ENCODE data around the gene PCGF6. TPM values are rescaled to one million over a fixed set of nuclear protein-coding genes. Genes with fewer than 3 reads are reported as not detected.
A peak's percentile ranks its signal among the peaks of the same experiment; 100 is the strongest.

Gene PCGF6
- total RNA-seq, 1 donor from 2014 or later, result 5.5 TPM

- ATAC-seq (no peak), DNase-seq (no peak)
- intact Hi-C loops (cut with micrococcal nuclease), result no loop called here
Observed at GRCh38 chr10:103334567-103334966, 16.4 kb downstream of the PCGF6 start.

- intact Hi-C loops (cut with micrococcal nuclease), result no loop called here
- ATAC-seq, result no peak
- DNase-seq, result no peak
Observed at GRCh38 chr10:103333934-103334520, 16.9 kb downstream of the PCGF6 start.

DNA sequence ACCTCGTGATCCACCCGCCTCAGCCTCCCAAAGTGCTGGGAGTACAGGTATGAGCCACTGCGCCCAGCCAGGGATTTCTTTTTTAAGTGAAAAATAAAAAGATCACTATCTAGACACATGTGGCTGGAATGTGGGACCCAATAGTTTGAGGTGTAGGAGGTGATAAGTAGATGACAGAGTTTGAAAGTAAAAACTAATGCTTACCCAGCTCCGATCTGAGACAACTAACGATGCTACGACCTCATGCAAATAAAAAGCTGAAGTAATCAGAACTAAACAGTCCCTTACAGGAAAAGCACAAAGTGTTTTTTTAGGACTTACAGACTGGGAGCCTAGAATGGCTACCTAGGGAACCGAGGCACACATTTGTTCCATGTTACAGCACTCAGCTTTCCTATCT, 23.0 kb downstream of the PCGF6 start:
- intact Hi-C loops (cut with micrococcal nuclease), result no loop called here
- no peak for DNase-seq
- ATAC-seq, result no peak

DNA sequence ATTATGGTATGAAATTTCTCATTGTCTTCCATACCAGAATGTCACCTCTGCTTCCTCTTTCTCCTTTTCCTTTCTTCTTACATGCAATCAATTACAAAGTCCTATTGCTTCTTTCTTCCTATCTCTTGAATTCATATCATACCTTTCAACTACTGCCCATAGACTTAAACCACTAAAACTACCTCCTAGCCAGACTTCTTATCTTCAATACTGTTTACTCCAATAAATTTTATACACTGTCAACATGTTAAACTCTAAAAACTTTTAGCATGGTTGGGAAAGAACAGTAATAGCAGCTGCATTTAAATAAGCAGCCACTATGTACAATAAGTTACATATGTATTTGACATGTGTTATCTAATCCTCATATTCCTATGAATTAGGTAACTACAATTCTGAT, 34.9 kb downstream of the PCGF6 start:
- intact Hi-C loops (cut with micrococcal nuclease), result no loop called here
- DNase-seq, result no peak
- ATAC-seq, result no peak

DNA sequence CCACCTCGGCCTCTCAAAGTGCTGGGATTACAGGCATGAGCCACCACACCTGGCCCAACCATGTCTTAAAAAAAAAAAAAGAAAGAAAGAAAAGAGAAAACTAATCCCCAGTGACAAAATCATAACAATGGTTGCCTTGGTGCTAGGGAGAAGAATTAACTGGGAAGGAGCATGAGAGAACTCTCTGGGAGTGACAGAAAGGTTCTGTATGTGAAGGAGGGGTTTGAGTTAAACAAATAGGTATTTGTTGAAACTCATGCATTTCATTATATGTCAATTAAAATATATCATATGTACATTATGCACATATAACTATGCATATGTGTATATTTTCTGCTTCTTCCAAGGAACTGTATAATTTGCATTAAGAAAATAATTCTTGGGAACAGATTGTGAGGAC, 40.7 kb downstream of the PCGF6 start:
- no peak for DNase-seq
- no peak for ATAC-seq
- intact Hi-C loops (cut with micrococcal nuclease), result no loop called here

GRCh38 chr10:103307594-103307993, 43.3 kb downstream of the PCGF6 start:
- no peak for ATAC-seq
- intact Hi-C loops (cut with micrococcal nuclease), result no loop called here
- no peak for DNase-seq

DNA sequence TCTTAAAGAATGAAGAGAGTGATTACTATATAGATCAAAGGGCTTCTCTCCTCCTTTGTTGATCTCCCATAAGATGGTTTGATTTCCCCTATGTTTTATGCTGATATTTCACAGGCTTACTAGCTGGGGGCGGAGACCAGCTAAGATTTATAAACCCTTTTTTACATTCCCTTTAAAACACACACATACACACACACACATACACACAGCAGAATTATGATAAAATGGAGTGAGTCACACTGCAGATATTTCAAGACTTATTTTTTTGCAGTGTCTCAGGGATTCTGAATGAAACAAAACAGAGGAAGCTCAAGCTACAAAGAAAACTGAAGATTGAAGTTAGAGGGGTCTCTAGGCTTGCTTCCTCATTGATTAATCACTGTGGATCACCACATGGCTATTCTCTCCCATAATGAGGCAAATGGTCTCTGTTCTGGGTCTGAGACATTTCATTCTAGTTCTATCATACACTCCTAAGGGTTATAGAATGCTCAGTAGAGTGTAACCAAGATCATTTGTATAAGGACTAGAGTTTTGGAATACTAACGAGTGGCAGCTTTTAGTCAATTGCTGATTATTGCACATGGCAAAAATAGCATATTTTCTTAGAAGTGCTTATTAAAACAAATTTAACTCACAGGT, 55.4 kb downstream of the PCGF6 start:
- intact Hi-C loops (cut with micrococcal nuclease), result no loop called here
- ATAC-seq (no peak), DNase-seq (no peak)

- intact Hi-C loops (cut with micrococcal nuclease), result no loop called here
- ATAC-seq (no peak), DNase-seq (no peak)
Observed at GRCh38 chr10:103291588-103291987, 59.4 kb downstream of the PCGF6 start.

- ATAC-seq, result no peak
- DNase-seq, result no peak
- intact Hi-C loops (cut with micrococcal nuclease), result no loop called here
Observed at GRCh38 chr10:103287992-103288391, 62.9 kb downstream of the PCGF6 start.

GRCh38 chr10:103284170-103284569, 66.8 kb downstream of the PCGF6 start:
- ATAC-seq (no peak), DNase-seq (no peak)

DNA sequence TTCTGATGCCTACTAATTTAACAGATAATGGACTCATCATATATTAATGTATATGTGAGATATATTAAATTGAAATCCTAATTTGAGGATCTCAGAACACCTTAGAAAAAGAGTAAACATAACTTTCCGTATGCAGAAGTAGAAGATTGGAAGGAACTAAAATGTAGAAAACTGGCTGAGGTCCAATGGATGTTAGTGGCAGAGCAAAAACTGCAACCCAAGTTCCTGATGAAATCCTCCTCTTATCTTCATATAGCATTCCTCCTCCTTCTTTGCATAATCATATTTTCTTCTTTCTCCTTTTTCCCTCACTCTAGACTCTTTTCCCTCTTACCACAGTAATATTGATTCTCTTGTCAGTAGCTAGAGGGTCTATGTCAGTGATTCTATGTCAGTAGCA, 68.0 kb downstream of the PCGF6 start:
- intact Hi-C loops (cut with micrococcal nuclease), result no loop called here
- DNase-seq (no peak), ATAC-seq (no peak)

More at GRCh38 chr10:103284170-103284569, 66.8 kb downstream of the PCGF6 start:
- intact Hi-C loops (cut with micrococcal nuclease), result no loop called here

DNA sequence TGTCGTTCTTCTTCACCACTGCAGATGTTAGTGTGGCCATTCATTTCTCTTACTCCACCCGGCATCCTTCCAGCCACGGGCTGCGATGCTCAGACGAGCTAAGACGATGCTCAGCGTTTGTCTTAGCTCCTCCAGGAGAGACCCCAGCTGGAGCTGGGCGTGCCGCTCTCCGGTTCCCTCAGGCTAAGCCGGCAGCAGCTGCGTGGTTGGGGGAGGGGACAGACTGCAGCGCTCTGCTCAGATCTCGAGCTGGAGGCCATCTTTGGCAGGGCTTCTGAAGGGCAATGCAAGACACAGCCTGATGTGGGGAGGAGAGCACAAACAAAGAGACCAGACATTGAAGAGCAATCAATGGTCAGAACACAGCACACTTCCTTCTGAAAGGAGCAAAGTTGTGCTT, 69.2 kb downstream of the PCGF6 start:
- no peak for ATAC-seq
- intact Hi-C loops (cut with micrococcal nuclease), result no loop called here

DNA sequence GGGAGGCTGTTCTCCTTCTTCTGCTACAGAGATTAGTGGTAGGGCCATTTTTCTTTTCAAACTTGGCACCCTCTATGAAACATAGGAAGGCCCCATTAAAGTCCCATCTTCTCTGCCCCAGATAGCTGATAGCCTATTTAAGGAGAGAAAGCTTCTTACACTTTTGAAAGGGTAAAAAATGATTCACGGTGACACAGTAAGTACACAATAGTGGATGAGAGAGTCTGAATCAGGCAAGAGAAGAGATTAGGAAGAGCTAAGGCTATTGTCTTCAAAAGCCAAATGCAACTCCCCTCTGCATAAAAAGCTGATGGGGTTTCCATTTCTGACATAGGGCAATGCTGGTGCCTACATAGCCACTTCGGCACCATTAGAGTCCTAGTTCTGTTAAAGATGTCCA, 70.4 kb downstream of the PCGF6 start:
- DNase-seq (no peak), ATAC-seq (no peak)
- intact Hi-C loops (cut with micrococcal nuclease), result no loop called here

More for the DNA sequence above, 69.2 kb downstream of the PCGF6 start:
- DNase-seq, result no peak

DNA sequence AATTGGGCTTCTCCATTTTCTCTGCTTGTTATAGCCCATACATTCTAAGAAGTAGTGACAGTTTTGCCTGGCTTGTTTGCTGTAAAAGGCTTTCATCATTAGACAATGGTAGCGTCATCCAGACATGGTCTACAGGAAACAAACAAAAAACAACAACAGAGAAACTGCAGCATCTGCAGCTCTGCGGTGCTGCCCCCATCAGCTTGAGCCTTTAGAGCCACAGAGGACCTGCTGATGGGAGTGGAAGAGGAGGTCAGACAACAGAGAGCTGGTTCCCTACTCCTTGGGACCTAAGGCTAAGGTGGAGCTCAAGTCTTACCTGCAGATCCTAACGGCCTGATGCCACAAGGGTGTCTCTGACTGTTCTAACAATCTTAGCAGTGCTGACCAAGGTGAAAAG, 70.9 kb downstream of the PCGF6 start:
- intact Hi-C loops (cut with micrococcal nuclease), result no loop called here
- ATAC-seq, result no peak
- no peak for DNase-seq

DNA sequence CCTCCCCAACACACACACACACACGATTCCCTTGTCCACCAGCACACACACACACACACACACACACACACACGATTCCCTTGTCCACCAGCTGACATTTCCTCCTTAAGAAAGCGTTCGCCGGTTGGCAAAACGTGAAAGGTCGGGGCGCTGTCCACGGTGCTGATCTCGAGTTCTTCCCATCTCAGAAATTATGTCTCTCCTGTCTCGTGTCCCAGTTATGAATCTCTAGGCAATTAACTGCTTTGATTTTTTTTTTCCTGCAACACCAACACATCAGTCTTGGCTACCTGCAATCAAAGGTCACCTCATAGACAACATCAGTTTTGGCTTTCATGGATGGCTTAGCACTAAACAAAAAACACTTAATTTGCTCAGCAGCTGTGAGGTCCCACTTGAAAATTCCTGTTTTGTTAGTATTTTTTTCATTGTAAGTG, 72.1 kb downstream of the PCGF6 start:
- DNase-seq (peak; percentile 67), ATAC-seq (no peak)
- intact Hi-C loops (cut with micrococcal nuclease), result no loop called here

DNA sequence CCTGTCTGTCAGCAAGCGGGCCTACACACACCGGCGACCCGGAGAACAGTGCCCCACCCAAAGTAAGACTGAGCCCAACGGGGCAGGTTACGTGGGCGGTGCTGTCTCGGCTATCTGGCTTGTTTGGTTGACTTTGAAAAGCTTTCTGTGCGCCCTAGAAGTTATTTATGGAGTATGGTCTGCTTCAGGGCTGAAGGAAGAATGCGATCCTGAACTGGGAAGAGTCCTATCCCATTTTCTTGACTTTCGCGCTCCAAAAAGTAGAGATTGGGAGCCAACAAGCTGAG, 72.5 kb downstream of the PCGF6 start:
- intact Hi-C loops (cut with micrococcal nuclease), result no loop called here
- ATAC-seq (no peak), DNase-seq (no peak)

GRCh38 chr10:103277713-103278536, 73.0 kb downstream of the PCGF6 start:
- ATAC-seq (no peak), DNase-seq (no peak)
- intact Hi-C loops (cut with micrococcal nuclease), result no loop called here

DNA sequence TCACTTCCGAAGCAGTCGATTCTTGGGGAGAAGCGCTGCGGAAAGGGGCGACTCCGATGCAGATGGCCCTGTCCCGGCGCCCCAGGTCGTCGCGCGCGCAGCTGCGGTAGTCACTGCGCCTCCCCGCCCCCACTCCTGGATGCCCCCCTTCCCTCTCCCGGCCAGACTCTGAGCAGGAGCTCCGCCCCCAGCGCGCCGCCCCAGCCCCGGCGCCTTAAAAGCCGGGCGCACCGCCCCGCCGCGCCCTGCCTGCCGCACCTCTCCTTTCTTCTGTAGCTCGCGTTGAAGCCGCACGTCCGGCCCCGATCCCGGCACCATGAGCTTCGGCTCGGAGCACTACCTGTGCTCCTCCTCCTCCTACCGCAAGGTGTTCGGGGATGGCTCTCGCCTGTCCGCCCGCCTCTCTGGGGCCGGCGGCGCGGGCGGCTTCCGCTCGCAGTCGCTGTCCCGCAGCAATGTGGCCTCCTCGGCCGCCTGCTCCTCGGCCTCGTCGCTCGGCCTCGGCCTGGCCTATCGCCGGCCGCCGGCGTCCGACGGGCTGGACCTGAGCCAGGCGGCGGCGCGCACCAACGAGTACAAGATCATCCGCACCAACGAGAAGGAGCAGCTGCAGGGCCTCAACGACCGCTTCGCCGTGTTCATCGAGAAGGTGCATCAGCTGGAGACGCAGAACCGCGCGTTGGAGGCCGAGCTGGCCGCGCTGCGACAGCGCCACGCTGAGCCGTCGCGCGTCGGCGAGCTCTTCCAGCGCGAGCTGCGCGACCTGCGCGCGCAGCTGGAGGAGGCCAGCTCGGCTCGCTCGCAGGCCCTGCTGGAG, 73.8 kb downstream of the PCGF6 start, which contains the start of gene INA:
Gene INA (plus strand): TSS at position 243 of the 817 bp plus-strand sequence. CDS start 74 bp downstream, at position 317.
- intact Hi-C loops (cut with micrococcal nuclease), result no loop called here
- no peak for ATAC-seq
- DNase-seq, result no peak

DNA sequence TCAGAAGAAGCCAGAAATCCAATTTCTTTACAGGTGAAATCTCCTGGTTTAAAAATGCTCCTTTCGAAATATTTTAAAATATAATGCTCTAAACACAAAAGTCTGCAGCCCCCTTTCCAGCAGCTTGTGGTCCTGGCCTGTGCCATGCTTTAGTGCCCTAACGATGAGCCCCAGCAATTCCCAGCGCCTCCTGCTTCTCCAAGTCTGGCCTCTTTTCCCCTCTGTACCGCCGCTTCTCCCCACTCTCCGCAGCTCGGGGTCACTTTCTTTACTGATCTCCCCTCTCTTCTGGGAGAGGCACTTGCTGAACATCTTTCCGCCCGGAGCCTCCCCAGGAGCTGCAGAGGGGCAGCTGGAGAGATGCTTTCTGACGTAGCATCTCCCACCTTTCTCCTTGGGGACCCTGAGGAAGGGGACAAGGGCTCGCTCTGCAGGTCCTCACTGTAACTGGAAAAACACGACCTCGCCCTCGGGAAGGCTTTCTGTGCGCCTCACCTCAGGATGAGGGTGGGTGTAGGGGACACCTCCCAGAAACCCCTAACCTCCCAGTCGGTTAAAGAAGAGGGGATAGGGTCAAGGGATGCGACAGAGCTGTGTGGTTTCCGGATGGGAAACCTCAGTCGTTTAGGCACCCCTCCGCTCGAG, 74.6 kb downstream of the PCGF6 start:
- intact Hi-C loops (cut with micrococcal nuclease), result no loop called here

More for the DNA sequence above, 74.6 kb downstream of the PCGF6 start:
- ATAC-seq (no peak), DNase-seq (no peak)
